HFF-Myc (cell line): ENCODE data around the gene LSAMP.

Source experiments
- DNase-seq: peaks from one replicate; pipeline ENCODE4 v3.0.0-alpha.2; 2011; ENCODE audit warnings: low read depth; ENCODE audit errors: extremely low read depth
- H3K4me3 ChIP-seq: replicated peaks from 2 replicates; pipeline ENCODE4 v1.5.1; 2011; ENCODE audit warnings: low read depth, mild to moderate bottlenecking, control low read depth, low read length
- CTCF ChIP-seq: IDR thresholded peaks from 2 replicates; pipeline ENCODE4 v1.5.1; 2012; ENCODE audit warnings: mild to moderate bottlenecking, low read depth, low read length, control low read depth; ENCODE audit errors: missing control alignments

The LSAMP gene

GRCh38 chr3:116433552-116433951 is 11.7 kb downstream of the LSAMP start:
- no peak for DNase-seq
- no peak overlapping the region for H3K4me3 ChIP-seq
- no peak for TF ChIP-seq CTCF

- no peak overlapping the region for H3K4me3 ChIP-seq
- no peak for TF ChIP-seq CTCF
- no peak for DNase-seq
Measured at GRCh38 chr3:116432795-116433194, 12.5 kb downstream of the LSAMP start.

DNA sequence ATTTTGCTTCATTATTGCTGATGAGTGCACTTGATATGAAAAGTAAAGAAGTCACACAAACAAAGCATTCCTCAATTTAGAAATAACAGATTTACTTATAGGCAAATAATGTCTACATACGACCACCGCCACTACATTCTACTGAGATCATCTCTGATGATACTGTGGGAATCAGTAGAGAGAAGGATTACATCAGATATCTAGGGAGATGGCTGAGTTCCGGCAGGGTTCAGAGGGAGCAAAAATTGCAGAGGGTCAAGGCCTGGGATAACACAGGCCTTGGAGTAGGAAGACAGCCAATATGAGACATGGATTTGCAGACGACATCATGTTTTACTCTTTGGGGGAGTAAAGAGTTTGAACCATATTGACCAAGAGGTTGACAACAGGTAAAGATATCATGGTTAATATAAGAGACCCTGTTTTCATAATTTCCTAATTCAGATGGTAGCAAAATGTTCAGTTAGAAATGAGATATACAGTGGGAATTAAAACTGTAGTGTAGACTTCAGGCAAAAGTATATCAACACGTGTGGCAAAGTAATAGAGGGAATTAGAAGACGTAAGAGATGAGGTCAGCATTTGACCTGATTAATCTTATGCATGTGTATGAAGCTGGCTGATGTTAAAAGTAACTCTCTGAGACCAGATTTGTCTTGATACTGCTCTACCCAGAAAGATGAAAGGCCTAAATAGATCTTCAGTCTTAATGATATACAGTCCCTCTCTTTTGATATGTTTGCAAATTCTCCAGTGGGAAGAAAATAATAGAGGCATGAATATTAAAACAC is 15.6 kb downstream of the LSAMP start:
- DNase-seq, result no peak
- TF ChIP-seq CTCF, result no peak
- H3K4me3 ChIP-seq, result no peak overlapping the region

DNA sequence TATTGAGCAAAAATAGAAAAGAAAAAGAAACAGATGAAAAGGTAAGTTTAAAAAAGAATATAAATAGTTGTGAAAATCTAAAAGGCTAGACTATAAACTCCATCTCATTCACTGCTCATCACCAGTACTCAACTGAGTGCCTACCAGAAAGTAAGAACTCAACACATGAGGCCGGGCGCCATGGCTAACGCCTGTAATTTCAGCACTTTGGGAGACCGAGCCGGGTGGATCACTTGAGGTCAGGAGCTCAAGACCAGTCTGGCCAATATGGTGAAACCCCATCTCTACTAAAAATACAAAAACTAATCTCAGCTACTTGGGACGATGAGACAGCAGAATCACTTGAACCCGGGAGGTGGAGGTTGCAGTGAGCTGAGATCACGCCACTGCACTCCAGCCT is 19.3 kb downstream of the LSAMP start:
- TF ChIP-seq CTCF, result no peak
- H3K4me3 ChIP-seq, result no peak overlapping the region
- no peak for DNase-seq

- DNase-seq, result no peak
- TF ChIP-seq CTCF, result no peak
- H3K4me3 ChIP-seq, result no peak overlapping the region
Measured at GRCh38 chr3:116425126-116425525, 20.2 kb downstream of the LSAMP start.

- no peak for TF ChIP-seq CTCF
- no peak overlapping the region for H3K4me3 ChIP-seq
- no peak for DNase-seq
Measured at GRCh38 chr3:116423945-116424344, 21.3 kb downstream of the LSAMP start.

DNA sequence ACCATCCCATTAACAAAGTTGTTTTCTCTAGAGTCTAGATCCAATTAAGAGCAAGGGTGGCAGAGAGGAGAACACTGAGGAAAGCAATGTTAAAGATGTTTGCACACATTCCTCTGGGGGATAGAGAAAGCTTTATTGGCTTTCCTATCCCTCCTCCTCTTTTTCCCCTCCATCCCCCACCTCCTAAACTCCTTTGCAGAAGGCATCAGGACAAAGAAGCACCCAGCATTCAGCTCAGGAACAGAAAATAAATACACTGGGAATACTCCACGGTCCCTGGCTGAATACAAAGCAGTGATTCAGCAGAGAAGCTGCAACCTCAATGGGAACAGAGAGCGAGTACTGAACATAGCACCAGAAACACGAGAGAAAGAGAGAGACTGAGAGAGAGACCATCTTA is 21.9 kb downstream of the LSAMP start:
- TF ChIP-seq CTCF, result no peak
- H3K4me3 ChIP-seq, result no peak overlapping the region
- no peak for DNase-seq
